ENCODE data around the gene CHTF8. TPM values are rescaled to one million over a fixed set of nuclear protein-coding genes. Genes with fewer than 3 reads are reported as not detected.
"Not testable (repeated sequence)": the region's sequence is repeated elsewhere in the genome, so short reads cannot be mapped to it uniquely, and the experiment has no call there.

The CHTF8 gene
- polyA plus RNA-seq, 1 donor: 66.4 TPM

DNA sequence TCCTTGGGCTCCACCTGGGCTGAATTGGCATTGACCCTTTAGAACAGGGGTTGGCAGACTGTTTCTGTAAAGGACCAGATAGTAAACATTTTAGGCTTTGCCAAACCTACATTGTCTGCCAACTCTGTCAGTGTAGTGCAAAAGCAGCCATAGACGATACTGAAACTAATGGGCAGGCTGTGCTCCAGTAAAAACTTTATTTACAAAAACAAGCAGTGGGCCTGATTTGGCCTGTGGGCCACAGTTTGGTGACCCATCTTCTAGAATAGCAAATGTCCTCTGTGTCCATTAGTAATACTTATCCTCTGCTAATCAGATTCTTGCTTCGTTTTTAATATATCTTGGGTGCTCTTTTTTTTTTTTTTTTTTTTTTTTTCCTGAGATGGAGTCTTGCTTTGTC lies 6.2 kb upstream of the CHTF8 start:
- DNase-seq: no peak

- DNase-seq: no peak
Observed at GRCh38 chr16:69133373-69133954, 1.1 kb upstream of the CHTF8 start.

DNA sequence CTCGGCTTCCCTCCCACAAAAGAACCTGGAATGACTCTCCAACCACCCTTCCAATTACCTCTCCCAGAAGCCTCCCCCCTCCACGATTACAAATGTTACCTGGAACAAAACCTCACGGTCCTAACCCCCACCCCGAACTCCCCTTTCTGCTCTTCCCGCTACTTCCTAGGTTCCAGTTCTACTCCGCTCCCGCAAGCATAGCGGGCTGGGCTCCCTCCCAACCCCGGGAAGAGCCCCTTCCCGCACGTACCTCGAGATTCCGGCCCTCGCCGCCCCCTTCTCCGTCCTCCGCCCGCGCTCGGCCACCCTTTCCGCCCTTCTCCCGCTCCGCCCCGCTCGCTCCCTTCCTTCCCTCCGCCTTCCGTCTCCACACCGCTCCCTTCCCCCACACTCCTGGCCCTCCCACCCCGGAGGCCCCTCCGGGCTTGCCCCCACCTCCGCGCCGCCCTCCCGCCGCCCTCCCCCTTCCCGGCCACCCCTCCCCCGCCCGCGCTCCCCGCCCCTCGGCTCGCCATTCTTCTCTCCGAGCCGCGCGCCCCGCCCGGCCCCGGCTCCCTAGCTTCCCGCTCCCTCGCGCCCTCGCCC lies 457 bp downstream of the CHTF8 start:
- peak; percentile 85 for DNase-seq

DNA sequence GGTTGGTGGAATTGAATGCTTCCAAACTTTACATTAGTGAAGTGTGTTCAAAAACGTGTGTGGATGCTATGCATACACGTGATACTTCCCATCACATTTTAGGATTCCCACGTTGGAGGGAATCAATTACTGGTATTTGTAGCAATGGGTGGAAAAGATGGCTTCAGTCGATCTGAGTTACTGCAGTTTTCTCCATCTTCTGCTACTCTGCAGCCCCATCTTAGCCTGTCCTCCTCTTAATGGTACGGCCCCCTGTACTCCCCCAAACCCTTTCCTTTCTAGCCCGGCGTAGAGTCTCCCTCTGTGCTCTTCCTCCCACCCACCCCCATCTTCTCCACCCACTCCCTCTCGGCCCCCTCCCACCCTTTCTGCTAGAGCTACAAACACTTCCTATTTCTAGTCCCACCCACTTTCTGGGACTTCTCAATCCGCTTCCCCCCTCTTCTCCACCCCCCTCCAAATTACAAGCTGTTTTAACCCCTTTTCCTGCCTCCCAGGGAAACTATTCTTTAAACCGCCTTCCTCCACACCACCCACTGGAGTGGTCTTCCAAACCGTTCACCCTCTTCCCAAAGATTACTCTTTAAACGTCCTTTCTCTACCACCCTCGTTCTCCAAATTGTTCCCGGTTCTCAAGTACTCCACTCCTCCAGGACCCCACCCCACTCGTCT lies 1.1 kb downstream of the CHTF8 start:
- peak; percentile 47 for DNase-seq

DNA sequence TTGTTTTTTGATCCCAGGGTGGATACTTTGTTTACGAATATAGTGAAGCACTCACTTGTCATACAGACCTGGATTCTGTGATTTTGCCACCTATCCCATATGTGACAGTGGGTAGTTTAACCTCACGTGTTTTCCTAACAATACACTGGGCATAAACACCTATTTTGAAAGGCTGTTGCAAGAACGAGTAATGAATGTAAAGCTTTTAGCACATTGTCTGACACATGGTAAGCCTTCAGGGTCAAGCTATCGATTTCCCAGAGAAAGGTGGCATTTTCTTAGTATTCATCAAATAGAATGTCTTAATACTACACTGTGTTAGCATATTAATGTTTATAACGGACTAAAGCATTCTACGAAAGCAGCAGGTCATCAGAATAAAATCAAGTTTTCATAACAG lies 1.9 kb downstream of the CHTF8 start:
- DNase-seq: no peak

- no peak for DNase-seq
Observed at GRCh38 chr16:69127966-69128510, 4.3 kb downstream of the CHTF8 start.

DNA sequence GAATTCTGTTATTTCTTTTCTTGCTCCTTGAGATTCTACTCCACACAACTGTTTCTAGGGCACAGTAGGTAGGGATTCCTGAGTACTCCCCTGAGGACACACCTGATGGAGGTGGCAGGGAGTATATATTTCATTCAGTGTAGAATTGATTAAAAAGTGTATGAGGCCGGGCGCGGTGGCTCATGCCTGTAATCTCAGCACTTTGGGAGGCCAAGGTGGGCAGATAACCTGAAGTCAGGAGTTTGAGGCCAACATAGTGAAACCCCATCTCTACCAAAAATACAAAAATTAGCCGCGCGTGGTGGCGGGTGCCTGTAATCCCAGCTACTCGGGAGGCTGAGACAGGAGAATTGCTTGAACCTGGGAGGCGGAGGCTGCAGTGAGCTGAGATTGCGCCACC lies 5.6 kb downstream of the CHTF8 start:
- not testable (repeated sequence) for DNase-seq

- no peak for DNase-seq
Observed at GRCh38 chr16:69126221-69126620, 6.2 kb downstream of the CHTF8 start.

DNA sequence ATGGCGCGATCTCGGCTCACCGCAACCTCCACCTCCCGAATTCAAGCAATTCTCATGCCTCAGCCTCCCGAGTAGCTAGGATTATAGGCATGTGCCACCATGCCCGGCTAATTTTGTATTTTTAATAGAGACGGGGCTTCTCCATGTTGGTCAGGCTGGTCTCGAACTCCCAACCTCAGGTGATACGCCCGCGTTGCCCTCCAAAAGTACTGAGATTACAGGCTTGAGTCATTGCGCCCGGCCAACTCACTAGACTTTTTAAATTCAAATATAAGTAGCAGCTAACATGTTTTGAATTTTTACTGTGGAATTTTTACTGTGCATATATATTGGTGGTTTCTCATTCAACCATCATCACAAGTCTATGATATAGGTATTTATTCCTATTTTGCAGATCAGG lies 7.4 kb downstream of the CHTF8 start:
- DNase-seq: not testable (repeated sequence)

DNA sequence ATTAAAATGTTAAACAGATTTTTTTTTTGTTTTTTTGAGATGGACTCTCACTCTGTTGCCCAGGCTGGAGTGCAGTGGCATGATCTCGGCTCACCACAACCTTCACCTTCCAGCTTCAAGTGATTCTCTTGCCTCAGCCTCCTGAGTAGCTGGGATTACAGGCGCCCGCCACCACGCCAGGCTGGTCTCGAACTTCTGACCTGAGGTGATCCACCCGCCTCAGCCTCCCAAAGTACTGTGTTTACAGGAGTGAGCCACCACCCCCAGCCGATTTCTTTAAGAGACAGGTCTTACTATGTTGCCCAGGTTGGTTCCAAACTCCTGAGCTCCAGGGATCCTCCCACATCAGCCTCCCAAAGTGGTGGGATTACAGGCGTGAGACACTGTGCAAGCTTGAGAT lies 8.0 kb downstream of the CHTF8 start:
- not testable (repeated sequence) for DNase-seq

- no peak for DNase-seq
Observed at GRCh38 chr16:69123910-69124309, 8.5 kb downstream of the CHTF8 start.

GRCh38 chr16:69120096-69120664 lies 12.2 kb downstream of the CHTF8 start:
- DNase-seq: no peak

GRCh38 chr16:69119536-69119935 lies 12.9 kb downstream of the CHTF8 start:
- DNase-seq: no peak

DNA sequence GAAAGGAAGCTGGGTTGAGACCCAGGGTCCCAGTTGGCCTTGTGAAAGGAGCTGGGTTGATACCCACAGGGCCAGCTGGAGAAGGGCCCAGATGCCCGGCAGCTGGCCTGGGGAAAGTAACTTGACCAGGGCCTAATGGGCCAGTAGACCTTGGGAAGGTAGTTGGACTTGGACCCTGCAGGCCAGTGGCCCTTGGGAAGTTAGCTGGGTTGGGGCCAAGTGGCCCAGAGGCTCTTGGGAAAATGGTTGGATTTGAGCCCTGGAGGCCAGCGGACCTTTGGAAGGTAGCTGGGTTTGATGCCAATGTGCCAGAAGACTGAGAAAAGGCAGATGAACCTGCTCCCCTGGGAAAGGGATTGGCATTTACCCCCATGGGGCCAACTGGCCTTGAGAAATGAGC lies 13.4 kb downstream of the CHTF8 start:
- DNase-seq: no peak

- DNase-seq: no peak
Observed at GRCh38 chr16:69118468-69118867, 13.9 kb downstream of the CHTF8 start.

DNA sequence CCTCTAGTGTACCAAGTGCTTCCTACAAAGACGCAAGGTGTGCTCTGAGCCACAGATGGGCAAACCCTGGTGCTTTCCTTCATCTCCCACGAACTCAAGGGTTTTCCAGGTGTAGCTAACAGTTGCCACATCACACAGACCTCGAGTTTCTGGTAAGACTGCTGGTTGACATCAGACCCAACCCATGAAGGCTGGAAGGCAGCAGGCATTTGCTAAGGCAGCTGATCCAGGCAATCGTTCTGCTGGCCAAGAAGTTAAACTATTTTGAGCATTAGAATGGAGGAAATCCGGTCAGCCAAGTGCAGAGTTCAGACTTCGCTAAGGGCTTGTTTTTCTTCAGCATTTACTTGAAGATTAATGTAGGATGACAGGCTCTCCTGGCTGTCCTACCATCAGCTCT lies 15.5 kb downstream of the CHTF8 start:
- DNase-seq: no peak

GRCh38 chr16:69116256-69116875 lies 16.0 kb downstream of the CHTF8 start:
- DNase-seq: no peak

- DNase-seq: no peak
Observed at GRCh38 chr16:69115837-69116236, 16.6 kb downstream of the CHTF8 start.

DNA sequence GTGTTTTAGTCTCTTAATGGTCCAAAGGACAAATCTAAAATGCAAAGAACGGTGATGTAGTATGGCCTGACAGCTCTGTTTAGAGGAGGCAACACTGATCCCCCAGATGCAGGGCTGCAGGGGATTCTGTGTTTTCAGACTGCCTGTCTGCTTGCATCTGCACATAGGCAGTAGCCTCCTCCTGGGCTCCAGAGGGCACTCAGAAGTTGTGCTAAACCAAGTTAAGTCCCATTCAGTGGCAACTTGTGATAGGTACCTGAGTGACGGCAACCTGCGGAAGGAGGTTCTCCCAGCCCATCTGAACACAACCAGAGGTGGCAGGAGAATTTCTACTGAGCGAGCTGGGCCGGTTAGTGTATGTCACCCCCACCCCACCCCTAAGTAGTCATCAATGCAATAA lies 17.0 kb downstream of the CHTF8 start:
- DNase-seq: no peak

DNA sequence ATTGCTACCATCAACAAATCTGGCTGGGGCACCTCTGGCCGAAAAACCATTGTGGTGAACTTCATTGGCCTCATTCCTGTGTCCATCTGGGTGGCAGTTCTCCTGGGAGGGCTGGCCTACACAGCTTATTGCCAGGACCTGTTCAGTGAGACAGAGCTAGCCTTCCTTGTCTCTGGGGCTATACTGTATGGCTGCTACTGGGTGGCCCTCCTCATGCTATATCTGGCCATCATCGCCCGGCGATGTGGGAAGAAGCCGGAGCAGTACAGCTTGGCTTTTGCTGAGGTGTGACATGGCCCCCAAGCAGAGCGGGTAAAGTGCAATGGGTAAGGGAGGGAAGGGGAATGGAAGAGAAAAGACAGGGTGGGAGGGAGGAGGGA lies 17.4 kb downstream of the CHTF8 start:
- no peak for DNase-seq

DNA sequence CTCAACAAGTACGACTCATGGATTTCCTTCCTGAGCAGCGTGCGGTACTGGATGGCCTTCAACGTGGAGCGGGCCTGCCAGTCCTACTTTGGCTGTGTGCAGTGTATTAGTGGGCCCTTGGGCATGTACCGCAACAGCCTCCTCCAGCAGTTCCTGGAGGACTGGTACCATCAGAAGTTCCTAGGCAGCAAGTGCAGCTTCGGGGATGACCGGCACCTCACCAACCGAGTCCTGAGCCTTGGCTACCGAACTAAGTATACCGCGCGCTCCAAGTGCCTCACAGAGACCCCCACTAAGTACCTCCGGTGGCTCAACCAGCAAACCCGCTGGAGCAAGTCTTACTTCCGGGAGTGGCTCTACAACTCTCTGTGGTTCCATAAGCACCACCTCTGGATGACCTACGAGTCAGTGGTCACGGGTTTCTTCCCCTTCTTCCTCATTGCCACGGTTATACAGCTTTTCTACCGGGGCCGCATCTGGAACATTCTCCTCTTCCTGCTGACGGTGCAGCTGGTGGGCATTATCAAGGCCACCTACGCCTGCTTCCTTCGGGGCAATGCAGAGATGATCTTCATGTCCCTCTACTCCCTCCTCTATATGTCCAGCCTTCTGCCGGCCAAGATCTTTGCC lies 17.9 kb downstream of the CHTF8 start:
- no peak for DNase-seq

DNA sequence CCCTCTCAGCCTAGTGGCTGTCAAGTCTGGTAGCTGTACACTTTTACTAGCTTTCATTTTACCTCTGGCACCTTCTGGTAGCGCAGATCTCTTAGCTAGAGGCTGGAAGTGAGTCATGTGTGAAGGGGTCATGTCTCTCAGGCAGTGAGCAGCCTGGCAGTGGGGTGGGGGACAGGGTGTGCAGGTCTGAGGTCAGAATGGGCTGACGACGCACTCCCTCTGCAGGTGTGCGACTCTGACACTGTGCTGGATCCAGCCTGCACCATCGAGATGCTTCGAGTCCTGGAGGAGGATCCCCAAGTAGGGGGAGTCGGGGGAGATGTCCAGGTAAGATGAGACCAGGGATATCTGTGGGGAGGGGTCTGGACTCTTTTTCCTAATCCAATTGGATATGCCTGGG lies 19.2 kb downstream of the CHTF8 start:
- DNase-seq: no peak
